ENCODE results near the gene RBMS3.

Gene RBMS3

DNA sequence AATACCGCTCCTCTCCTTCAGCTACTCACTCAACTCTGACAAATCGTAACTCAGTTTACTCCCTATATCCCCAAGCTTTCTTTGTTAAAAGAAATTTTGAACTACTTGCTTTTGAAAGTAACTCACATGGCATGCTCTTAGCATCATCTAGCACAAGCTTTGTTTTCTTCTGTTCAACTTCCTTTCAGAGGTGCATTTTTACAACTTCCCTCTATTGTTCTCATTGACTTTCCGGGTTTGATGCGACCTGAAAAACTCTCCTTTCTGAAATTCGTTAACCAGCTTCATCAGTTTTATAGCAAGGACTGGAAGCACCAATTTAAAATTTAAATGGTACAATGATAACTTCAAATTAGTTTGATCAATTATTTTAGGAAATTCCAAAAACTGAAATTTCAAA, 696.0 kb downstream of the RBMS3 start:
- DNase-seq: no peak

DNA sequence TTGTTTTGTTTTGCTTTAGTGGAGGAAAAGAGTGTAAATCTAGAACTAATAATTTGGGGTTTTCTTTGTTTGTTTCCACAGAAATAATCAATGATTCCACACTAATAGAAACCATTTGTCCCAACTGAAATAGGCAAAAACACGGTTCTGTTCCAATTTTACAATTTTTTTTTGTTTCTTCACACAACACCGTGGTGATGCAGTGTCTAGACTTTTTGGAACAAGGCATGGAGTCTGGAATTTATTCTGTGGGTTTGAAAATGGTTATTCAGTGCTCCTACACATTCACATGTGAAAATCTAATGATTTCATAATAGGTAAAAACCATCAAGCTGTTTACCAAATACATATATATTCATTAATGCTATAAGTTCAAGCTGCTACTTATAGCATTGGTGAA, 696.5 kb downstream of the RBMS3 start:
- no peak for DNase-seq

DNA sequence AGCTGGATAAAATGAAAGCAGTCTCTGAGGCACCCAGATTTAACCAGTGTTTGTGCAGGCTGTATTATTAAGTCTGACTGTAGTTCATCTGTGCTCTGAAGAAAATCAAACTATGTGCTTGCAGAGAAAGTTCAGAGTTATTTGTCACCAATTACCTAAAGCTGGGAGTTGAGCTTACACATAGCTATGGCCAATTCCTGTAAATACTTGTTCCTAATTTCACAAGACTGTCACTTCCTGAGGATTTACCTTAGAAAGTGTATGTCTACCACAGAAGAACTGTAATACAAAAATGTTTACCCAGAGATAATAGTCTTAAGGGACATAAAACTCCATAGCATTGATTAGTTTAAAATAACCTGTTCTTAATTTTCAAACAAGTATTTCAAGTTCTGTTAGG, 697.2 kb downstream of the RBMS3 start:
- DNase-seq: no peak

DNA sequence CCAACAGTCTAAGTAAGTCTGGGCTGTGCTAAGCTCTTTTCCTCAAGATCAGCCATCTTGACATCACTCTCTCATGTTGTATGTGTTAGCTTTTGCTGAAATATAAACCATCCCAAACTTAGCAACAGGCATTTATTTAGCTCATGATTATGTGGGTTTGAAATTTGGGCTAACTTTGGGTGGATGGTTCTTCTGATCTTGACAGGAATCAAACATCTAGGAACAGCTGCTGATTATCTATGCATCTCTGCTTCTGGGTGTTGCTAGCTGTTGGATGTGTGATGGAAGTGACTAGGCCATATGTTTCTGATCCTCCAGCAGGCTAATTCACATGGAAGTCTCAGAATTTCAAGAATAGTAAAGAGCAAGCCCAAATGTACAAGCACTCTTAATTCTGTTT, 710.3 kb downstream of the RBMS3 start:
- DNase-seq: no peak

DNA sequence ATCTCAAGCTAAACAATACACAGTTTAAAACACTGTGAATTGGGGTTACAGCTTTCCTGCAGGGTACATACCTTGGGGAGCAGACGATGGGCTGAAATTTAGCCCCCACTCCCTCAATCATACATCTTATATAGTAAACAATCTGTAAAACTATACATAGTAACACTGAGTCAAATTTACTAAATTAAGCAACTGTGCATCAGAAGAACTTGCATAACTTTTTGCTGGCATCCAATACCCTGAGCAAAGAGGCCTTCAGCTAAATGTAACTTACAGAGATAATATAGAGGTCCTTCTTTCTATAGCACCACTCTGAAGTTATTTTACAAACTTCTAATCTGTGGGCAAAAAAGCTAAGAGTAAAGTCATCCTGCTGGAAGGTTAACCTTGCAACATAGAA, 721.9 kb downstream of the RBMS3 start:
- no peak for DNase-seq

DNA sequence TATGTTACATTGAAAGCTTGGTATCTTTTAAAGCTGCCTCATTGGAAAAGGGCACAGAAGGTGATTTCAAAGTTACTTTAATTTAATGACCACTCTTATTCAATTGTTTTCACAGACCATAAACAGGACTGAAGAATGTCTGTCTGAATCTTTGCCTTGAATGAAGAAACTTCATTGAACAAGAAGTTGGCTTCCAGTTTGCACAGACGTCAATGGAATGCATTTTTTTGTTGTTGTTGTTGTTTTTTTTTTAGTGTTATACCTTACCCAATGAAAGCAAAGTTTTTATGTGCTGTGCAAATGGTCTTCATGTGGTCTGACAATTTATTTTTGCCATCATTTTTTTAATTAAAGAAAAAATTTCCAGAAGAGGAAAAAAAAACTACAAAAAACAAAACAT, 722.9 kb downstream of the RBMS3 start:
- no peak for DNase-seq

DNA sequence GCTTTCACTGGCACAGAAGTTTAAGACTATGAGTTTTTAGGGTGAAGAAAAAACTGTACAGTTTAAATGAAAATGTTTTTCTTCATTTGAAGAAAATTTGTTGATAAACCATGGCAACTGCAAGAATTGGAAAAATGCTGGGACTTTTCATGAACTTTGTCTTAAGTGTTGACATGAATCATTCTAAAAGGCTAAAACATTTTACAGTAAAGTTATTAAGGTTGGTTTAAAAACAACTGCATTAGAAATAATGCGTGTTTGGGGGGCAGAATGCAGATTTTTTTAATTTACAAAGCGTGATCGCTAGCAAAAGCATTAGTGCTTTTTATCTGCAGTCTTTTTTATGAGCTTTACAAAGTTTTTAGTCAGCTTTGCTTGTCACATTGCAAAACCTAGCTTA, 723.6 kb downstream of the RBMS3 start:
- no peak for DNase-seq

DNA sequence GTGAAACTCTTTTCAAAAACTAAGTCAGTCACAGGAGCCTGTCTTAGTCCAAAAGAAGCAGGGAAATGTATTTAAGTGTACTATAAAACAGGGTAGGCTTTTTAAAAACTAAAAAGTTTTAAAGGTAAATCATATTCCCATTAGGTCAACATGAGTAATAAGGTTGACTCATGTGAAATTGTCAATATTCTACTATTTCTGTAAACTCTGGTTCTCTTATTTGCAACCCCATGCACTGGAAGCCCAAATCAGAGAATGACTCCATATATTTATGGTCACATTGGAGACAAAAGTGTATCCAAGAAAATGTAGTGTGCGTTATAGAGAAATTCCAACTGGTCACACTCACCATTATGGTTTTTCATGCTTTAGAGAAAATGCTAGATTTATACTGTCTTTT, 725.2 kb downstream of the RBMS3 start:
- DNase-seq: no peak

DNA sequence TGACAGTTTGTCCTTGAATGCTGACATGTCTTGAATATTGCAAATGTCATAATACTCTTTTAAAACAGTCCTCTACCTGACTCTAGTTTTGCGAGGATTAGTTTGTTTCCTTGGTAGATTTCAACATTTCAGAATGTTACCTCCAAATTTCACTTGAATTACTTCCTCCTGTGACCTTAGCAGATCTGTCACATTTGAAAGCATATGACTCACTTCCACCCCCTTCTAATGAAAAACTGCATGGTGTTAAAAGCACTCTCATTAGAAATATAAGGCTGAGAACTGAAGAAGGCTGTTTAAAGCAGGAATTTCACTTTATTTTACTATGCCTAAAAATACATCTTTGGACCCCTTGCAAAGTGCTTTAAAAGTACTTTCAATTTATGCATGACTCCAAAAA, 726.8 kb downstream of the RBMS3 start:
- peak; percentile 6 for DNase-seq

DNA sequence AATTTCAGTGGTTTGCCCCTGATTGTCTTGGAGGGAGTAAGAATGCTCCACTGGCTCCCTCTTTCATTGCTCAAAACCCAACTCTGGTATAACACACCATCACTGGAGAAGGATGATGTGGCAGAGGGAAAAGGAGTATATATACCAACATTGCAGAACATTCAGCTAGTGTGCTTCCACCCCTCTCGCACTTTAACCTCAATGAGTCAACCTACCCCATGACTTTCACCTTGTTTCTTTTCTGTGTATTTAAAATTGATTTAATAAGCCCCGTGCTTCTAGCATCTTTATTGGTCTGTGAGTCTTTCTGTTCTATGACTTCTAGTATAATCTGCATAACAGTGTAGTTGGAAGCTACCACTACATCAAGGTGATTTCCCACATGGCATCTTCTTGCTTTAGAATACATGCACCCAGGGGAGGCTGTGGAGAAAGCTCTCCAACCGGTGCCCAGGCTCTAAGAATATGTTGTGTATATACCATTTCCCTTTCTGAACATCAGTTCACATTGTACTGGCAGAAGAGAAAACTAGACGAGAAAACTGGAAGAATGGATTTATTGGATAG, 730.4 kb downstream of the RBMS3 start:
- DNase-seq: no peak

DNA sequence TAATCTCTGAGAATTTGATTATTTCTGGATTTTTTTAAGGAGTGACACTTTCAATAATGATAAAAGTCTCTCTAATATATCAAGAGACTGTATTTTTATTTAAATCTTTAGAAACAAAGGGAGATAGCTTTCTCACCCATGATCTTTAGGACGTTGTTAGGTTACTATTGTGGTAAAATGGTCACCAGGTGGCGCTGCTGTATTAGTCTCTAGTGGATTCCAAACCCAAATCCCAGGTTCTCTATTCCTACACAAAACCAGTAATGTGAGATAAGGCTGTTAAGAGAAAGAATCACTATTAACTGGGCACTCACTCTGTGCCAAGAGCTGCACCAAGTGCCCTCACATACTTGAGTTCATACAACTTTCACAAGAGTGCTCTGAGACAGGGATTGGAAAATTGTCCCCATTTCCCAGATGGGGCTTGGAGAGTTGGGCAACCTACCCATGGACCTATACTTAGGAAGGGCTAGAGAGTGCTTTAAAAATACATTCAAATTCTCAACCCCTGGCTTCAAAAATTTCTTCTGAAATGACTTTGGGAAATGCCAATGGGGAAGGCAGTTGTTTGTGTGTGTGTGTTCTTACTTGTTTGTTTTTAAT, 732.2 kb downstream of the RBMS3 start:
- DNase-seq: peak; percentile 31

DNA sequence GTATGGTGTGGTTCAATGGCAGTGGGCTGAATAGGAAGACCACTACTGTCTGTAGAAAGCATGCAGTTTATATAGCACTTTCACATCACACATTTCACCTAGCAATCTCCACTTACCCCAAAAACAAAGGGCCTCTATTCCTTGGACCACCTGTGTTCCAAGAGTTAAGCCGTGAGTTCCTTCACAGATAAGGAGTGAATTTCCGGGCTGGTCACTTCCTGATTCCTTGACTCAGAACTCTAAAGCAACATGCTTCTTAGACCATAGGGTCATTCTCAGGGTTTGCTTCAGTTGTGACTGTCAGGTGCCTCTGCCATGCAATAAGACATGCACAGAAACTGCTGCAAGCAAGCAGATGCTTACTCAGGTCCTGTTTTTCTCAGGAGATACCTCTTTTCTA, 737.0 kb downstream of the RBMS3 start:
- DNase-seq: no peak

DNA sequence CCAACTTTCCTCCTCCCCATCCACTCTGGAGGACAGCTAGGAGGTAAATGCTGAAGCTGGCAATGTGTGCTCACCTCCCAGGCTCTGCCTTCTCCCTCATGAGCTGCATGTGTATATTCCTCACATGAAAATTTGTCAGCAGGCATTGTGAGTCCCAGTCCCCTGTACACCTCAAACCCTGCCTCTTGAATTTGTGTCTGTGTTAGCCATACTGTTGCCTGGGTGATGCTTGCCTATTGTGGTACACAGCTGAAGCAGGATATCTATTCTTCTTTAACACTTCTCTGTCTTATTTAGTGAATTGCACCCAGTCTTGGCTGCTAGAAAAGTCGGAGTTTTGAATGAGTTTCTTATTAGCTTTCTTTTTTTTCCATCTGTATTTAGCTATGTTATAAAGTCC, 739.5 kb downstream of the RBMS3 start:
- DNase-seq: no peak

DNA sequence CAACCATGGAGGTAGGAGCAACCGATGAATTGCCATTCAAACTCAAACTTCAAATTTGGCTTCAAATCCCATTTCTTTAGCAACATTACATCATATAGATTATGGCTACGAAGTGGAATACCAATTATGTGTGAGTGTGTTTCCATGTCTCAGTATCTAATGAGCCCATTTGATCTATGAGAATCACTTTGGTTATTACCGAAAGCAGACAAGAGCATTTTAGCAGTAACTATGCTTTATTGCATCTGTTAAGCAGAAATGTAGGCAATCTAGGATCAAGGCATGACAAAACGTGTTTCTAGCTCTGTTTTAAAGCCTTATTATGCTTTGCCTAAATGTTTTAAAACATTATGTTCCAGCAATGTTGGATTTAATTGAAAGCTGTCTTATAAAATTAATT, 743.6 kb downstream of the RBMS3 start:
- no peak for DNase-seq

DNA sequence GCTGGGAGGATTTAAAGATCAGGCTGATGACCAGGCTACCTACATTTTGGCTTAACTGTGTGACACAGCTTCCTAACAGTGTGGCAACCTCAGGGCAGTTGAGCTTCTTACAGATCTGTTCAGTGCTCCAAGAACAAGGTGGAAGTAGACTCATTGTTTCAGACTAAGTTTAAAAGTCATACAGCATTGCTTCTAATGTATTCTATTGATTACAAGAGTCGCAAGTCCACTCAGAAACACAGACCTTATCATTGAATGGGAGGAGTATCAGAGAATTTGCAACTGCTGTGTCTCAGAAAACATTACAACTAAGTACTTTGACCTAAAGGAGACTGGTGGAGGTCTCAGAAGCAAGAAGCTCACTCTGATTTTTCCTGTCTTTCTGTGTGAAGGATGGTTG, 746.0 kb downstream of the RBMS3 start:
- no peak for DNase-seq

DNA sequence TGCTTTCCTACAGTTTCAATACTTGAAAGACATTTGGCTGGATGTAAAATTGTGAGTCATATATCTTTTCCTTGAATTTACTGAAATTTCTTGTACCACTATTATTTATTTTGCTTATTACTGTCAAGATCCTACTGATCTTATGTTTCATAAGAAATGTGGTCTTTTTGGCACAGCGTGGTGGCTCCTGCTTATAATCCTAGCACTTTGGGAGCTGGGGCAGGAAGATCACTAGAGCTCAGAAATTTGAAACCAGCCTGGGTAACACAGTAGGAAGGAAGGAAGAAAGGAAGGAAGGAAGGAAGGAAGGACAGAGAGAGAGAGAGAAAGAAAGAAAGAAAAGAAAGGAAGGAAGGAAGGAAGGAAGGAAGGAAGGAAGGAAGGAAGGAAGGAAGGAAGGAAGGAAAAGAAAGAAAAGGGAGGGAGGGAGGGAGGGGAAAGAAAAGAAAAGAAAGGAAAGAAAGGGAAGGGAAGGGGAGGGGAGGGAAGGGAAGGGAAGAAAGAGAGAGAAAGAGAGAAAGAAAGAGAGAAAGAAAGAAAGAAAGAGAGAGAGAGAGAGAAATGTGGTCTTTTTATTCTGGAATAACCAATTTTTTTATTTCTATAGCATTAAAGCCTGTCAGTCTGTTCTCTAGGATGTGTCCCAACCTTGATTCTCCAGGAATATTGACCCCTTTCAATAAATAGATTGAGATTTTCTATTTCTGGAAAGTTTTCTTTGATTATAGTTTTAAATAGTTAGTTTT, 753.5 kb downstream of the RBMS3 start:
- no peak for DNase-seq

DNA sequence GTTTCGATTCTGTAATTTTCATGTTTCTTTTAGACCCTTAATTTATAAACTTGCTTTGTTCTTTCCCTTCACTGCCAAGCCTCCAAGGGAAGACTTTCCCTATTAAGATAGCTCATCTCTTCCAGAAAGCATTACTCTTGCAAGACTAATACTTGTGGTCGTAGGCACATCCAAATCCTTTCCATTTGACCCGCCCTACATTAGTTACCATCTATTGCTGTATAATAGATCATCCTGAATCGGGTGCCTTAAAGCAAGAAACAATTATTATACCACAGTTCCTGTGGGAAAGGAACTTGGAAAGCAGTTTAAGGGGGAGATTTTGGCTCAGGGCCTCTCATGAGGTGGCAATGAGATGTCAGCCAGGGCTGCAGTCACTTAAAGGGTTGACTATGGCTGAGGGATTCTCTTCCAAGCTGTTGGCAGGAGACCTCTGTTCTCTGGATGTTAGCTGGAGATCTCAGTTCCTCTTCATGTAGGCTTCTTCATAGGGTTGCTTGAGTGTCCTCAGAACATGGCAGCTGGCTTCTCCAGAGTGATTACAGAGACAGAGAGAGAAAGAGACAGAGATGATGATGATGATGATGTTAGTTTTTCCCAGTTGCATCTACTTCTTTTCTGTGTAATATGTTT, 755.2 kb downstream of the RBMS3 start:
- no peak for DNase-seq

DNA sequence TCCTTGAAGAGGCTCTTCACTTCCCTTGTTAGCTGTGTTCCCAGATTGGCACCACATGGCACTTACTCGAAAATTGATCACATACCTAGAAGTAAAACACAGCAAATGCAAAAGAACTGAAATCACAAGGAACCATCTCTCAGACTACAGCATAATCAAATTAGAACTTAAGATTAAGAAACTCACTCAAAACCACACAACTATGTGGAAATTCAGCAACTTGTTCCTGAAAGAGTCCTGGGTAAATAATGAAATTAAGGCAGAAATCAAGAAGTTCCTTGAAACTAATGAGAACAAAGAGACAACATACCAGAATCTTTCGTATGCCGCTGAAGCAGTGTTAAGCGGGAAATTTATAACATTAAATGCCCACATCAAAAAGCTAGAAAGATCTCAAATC, 759.3 kb downstream of the RBMS3 start:
- DNase-seq: no peak

DNA sequence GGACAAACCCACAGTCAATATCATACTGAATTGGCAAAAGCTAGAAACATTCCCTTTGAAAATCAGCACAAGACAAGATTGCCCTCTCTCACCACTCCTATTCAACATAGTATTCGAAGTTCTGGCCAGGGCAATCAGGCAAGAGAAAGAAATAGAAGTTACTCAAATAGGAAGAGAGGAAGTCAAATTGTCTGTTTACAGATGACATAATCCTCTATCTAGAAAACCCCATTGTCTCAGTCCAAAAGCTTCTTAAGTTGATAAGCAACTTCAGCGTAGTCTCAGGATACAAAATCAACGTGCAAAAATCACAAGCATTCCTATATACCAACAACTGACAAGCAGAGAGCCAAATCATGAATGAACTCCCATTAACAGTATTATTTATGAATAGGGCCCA, 760.6 kb downstream of the RBMS3 start:
- peak; percentile 6 for DNase-seq

DNA sequence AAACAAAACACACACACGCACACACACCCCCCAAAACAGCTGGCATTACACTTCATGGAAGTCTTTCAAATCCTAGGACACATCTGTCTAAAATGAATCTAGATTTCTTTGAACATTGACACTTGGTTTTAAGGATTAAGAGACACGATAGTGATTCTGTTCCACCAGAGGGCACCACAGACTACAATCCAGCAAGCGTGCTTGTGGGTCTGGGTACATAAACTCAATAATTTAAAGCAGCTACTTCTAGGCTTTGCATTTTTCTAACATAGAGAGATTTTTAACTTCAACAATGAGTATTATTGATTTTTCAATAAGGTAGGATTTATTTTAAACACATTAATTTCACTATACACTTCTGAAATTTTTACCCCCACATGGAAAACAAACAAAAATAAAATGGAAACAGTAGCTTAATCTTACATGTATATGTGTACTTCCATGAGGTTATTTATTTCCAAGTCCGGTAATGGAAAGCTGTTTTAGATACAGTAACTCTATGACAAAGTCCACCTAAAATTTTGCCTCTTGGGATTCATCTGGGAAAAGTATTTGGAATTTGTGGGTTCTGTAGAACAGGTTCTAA, 761.5 kb downstream of the RBMS3 start:
- DNase-seq: peak; percentile 48

DNA sequence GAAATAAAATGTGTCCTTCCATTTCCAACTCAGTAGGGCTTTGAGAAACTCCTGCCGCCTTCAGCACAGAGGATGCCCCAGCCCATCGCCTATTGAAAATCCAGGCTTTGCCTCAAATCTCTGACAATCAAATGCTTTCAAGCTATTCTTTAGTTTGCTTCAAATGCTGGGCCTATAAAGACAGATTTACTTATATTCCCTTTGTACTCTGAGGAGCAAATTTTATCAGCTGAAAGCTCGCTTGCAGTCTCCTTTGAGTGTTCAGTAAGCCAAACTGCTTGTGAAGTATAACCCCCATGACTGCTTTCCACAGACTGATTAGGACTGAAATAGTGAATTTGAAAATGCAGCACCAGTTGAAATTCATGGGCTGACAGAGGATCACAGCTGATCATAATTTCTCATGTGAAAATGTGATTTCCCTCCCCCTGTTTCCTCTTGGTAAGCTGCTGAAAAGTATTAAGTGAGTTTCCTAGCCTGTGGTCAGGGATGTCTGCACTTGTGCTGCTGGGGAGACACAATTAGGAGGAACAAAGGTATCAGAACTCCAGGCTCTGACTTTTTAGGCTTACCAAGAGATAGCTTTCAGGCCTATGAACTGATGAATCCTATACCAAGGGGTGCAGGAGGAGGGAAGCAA, 762.2 kb downstream of the RBMS3 start:
- DNase-seq: no peak

DNA sequence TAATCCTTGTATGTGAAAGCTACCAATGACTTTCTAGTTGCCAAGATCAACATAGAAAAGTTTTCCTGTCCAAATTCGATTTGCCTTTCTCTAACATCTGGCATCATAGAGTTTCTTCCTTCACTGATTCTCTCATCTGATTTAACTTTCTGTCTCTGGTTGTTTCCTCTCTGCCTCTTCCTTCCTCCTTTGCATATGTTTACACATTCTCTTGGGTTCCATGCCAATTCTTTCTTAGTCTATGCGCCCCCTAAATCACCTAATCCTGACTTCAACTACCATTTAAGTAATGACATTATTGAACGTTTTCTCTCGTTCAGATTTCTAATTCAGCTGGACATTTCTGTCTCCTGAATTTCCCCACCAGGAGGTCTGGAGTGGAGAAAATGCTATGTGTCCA, 763.6 kb downstream of the RBMS3 start:
- DNase-seq: no peak

DNA sequence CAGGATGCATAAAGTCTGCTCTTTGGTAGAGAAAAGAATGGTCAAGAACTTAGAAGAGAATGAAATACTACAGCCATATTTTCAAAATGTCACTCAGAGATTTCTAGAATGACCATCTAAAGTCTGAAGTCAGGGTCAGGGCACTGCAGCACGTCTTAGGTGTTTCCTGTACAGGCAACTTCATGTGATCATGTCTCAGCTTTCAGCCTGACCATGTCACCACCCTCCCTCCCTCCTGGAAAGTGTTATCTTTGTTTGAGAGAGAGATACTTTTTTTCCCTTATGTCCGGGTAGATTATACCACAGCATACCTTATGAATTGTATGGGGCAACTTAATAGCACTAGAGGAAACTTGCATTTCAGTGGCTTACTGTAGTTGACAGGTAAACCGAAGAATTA, 767.6 kb downstream of the RBMS3 start:
- no peak for DNase-seq
